K562 (cell line): ENCODE data around the gene CACNA1A. TPM values are rescaled to one million over a fixed set of nuclear protein-coding genes. Genes with fewer than 3 reads are reported as not detected.

Source experiments
- C11orf30 ChIP-seq: fragments of 450-650 bp; IDR thresholded peaks from 2 replicates; pipeline ENCODE4 v1.6.1; 2016; ENCODE audit warnings: low read depth, mild to moderate bottlenecking
- DIDO1 ChIP-seq: fragments of 450-650 bp; IDR thresholded peaks from 2 replicates; pipeline ENCODE4 v1.6.1; 2016; ENCODE audit warnings: low read depth, missing biosample characterization, missing genetic modification characterization
- GABPB1 ChIP-seq: sonication (generic); formaldehyde crosslinking; IDR thresholded peaks from 2 replicates; pipeline ENCODE4 v1.8.0; 2022; ENCODE audit warnings: mild to moderate bottlenecking, missing genetic modification reagents
- PRDM10 ChIP-seq: fragments of 450-650 bp; IDR thresholded peaks from 2 replicates; pipeline ENCODE4 v1.6.1; 2018; ENCODE audit not compliant: partially characterized antibody
- PREB ChIP-seq: sonication (generic); formaldehyde crosslinking; IDR thresholded peaks from 2 replicates; pipeline ENCODE4 v1.8.1; 2023; ENCODE audit warnings: mild to moderate bottlenecking, missing genetic modification reagents
- RREB1 ChIP-seq: fragments of 250-450 bp; sonication (Bioruptor Pico); IDR thresholded peaks from 2 replicates; pipeline ENCODE4 v1.4.0; 2020
- ZFX ChIP-seq: sonication (generic); formaldehyde crosslinking; IDR thresholded peaks from 2 replicates; pipeline ENCODE4 v1.8.0; 2022; ENCODE audit warnings: mild to moderate bottlenecking, missing genetic modification reagents, moderate library complexity
- ZNF224 ChIP-seq: sonication (generic); formaldehyde crosslinking; IDR thresholded peaks from 2 replicates; pipeline ENCODE4 v1.8.0; 2022; ENCODE audit warnings: mild to moderate bottlenecking, missing genetic modification reagents
- ZNF592 ChIP-seq: fragments of 450-650 bp; IDR thresholded peaks from 2 replicates; pipeline ENCODE4 v1.6.1; 2017; ENCODE audit warnings: antibody characterized with exemption, mild to moderate bottlenecking
- polyA plus RNA-seq, 8 experiments: library from polyadenylated mRNA; depleted of rRNA in 4 of 8; stranded (reverse) in 5 of 8; unstranded in 3 of 8; fragments of >200 nt; fragmentation: Nextera tagmentation in 2 of 8; fragmentation: Illumina TruSeq in 1 of 8; extraction: Ambion mirVana in 2 of 8; extraction: Trizol in 1 of 8; gene quantifications; 2 replicates each; pipeline versions ENCODE4 v1.2.1 to v1.2.3, GENCODE V29; 2011 to 2014; ENCODE audit warnings: inconsistent platforms in 1 of 8, missing spikeins in 1 of 8
- total RNA-seq, 7 experiments: library from RNA; depleted of rRNA in 6 of 7; stranded (reverse); fragments of >200 nt in 6 of 7; fragmentation: Illumina TruSeq in 2 of 7; extraction: Trizol in 2 of 7; gene quantifications; 2 replicates each; pipeline versions ENCODE4 v1.2.1 to v1.2.3, GENCODE V29; 2011 to 2021; ENCODE audit warnings: low replicate concordance in 1 of 7

CACNA1A gene
- total and polyA plus RNA-seq, 9 of the 15 experiments (the other 6 are each of a cell fraction or from before 2014, with no cell fraction given): 0.03 to 0.20 (median 0.09) TPM; not detected in 1

- no peak for TF ChIP-seq GABPB1
- no peak for TF ChIP-seq ZFX
- TF ChIP-seq ZNF224 (CRISPR knock-in tag): no peak
- TF ChIP-seq PRDM10: peak; percentile 48
- no peak for TF ChIP-seq C11orf30
- TF ChIP-seq RREB1 (CRISPR knock-in tag): no peak
- TF ChIP-seq DIDO1 (tag): no peak
- TF ChIP-seq ZNF592: no peak
- no peak for TF ChIP-seq PREB (CRISPR knock-in tag)
Observed at GRCh38 chr19:13381827-13382632, 124.2 kb downstream of the CACNA1A start (continued).
